GM18511 (cell line): ENCODE results near the gene HPD.

Experiments
- ATAC-seq: cut with Tn5 transposase; IDR thresholded peaks from one replicate; pipeline ENCODE4 v1.9.1; 2021; ENCODE audit warnings: mild to moderate bottlenecking, moderate library complexity; ENCODE audit not compliant: unreplicated experiment

Gene HPD

DNA sequence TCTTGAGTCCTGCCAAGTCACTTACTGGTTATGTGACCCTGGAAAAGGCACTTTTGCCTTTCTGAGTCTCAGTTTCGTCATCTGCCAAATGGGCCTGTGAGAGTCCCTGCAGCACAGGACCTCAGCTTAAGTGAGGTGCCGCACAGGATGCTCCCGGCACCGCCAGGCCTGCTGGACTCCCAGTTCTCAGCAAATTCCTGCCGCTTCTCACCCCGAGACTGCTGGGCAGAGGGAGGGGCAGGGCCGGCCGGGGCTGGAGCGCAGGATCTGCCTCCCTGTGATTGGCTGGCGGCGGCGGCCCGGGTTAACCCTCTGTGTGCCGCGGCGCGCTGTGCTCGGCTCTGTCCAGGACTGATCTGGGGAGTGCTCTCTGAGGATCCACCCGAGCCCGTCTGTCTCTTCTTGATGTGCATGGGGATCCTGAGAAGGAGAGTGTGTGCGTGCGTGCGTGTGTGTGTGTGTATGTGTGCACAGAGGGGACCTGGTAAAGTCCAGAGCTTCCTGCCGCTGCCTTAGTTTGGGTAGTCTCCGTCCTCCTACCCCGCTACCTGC lies 46.3 kb downstream of the HPD start:
- ATAC-seq: peak; percentile 40

DNA sequence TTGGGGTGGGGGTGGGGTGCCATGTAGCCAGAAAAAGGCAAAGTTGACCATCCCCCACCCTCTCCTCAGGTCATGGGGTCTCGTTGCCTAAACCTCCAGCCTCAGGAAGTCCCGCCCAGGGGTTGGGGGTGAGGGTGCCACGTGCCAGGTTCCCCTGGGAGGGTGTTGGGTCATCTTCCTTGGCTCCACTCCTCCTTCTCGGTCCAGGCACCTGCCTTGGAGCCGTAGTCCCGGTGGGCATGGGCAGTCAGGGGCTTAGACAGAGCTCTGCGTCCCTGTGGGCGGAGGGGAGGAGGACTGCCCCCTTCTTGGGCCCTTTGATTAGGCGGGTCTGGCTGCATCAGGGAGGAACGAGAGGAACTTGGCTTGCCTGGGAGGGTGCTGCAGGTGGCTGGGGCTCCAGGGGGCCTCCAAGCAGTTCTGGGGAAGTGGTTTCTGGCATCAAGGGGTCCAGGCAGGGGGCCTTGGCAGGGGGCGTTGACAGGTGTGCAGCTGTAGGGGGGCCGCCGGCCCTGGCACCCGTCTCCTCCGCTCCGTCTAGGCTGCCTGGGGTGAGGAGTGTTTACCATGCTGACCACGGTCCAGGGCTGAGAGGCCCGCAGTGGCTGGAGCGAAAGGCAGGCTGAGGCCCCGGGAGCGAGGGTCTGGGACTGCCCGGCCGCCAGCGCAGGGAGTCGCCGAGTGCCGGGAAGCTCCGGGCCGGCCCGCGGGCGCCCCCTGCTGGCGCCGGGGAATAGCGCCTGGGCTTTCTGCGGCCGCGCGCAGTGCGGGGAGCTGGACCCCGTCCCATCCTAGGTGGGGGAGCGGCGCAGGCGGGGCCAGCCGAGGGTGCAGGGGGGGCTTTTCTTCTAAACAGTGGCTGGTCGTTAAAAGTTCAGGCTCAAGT lies 47.0 kb downstream of the HPD start:
- ATAC-seq: peak; percentile 76

- no peak for ATAC-seq
Measured at GRCh38 chr12:121810833-121811433, 47.7 kb downstream of the HPD start.

DNA sequence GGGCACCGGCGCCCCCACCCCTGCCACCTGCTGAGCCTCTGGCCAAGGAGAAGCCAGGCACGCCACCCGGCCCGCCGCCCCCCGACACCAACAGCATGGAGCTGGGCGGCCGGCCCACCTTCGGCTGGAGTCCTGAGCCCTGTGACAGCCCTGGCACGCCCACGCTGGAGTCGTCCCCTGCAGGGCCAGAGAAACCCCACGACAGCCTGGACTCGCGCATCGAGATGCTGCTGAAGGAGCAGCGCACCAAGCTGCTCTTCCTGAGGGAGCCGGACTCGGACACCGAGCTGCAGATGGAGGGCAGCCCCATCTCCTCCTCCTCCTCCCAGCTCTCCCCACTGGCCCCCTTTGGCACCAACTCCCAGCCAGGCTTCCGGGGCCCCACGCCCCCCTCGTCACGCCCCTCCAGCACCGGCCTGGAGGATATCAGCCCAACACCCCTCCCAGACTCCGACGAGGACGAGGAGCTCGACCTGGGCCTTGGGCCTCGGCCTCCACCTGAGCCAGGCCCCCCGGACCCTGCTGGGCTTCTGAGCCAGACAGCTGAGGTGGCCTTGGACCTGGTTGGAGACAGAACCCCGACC lies 48.3 kb downstream of the HPD start:
- no peak for ATAC-seq

- ATAC-seq: no peak
Measured at GRCh38 chr12:121809712-121810116, 48.9 kb downstream of the HPD start.

- no peak for ATAC-seq
Measured at GRCh38 chr12:121808623-121809022, 50.0 kb downstream of the HPD start.

DNA sequence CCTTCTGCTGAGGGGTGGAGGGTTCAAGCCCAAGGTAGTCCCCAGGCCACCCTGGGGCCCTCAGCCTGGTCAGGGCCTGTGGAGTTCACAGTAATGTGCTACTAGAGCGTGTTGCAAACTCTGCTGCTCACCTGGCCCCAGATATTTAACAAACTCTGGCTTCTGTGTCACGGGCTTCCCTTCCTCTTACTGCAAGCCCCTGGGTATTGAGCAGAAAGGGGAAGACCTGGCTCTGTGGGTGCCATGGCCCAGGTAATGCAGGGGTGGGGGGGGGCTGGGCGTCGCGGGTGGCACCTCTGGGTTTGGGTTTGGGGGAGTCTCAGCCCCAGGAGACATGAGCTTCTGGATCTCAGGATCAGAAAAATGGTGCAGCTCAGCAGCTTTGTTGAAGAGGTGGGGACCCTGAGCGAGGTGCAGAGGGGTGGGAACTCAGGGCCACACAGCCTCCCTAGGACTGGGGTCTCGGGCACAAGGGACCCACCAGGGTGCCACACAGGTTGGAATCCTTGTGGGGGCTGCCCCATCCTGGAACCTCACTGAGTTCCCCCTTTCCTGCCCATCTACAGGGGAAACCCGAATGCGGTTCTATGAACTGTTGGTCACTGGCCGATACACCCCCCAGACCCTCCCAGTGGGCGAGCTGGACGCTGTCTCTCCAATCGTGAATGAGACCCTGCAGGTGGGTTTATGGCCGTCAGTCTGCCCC lies 50.9 kb downstream of the HPD start:
- no peak for ATAC-seq

DNA sequence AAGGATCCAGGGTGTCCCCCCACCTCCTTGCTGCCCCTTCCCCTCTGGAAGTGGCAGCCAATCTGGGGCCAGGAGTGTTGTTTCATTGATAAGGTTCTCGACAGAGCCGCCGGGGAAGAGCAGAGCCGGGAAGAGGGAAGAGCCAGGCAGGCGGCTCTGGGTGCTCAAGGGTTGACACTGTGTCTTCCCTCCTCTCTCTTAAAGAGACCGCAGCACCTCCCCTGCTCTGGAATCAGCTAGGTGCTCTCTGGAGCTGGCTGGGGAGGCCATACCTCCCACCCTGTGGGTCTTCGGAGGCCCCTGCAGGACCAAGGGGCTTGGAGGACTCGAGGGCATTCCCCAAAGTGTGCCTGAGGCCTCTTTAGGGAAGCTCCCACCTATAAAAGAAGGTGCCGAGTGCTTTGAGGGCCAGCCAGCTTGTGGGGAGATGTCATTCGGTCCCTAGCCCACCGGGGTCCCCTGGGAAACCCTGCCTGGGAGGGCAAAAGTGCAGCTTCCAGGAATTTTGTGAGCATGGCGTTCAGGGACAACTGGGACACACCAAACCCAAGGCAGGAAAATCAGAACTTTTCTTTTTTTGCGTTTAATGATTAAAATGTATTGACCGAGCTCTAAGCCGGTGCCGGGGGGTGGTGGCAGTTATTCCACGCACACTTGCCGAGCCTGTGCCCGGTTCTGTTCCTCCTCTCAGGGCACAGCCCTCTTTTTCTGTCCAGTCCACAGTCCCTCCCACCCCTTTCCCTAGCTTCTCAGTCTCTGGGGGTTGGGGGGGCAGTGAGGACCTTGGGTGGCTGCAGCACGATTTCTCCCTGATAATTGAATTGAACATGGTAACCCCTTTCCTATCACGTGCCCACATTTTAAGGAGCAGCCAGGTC lies 51.9 kb downstream of the HPD start:
- no peak for ATAC-seq

GRCh38 chr12:121806009-121806545 lies 52.6 kb downstream of the HPD start:
- no peak for ATAC-seq

DNA sequence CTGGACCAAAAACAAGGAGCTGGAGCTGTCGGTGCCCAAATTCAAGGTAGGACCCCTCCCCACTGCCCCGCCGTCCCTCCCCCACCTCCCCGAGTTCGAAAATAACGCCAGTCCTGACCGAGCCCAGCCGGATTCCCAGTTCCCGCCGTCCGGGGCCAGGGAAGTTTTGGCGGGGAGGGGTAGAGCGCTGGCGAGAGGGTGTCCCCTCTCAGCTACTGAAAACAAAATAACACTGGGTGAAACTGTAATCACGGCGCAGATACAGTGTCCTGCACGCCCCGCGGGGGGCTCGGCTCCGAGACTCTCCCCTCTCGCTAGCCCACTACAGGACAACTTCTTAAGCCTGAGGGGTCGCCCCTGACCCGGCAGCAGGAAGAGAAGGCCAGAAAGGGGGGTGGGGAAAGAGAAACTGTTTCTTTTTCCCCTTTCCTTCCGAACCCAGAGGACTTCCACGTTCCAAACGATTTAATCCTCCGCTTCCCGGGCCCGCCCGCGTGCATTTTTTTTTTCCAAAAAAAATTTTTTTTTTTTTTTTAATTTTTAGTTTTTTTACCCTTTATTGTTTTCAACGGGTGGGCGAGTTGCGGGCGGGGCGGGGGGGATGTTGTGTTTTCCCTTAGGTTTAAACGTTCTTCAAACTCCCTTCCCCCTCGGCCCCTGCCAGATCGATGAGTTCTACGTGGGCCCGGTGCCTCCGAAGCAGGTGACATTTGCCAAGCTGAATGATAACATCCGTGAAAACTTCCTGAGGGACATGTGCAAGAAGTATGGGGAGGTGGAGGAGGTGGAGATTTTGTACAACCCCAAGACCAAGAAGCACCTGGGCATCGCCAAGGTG lies 53.3 kb downstream of the HPD start:
- ATAC-seq: no peak

- no peak for ATAC-seq
Measured at GRCh38 chr12:121804417-121805111, 54.1 kb downstream of the HPD start.

GRCh38 chr12:121803861-121804416 lies 54.7 kb downstream of the HPD start, which contains the start of gene SETD1B:
SETD1B (plus strand) TSS chr12:121804009; CDS start chr12:121804738, 729 bp downstream.
- ATAC-seq: peak; percentile 14

DNA sequence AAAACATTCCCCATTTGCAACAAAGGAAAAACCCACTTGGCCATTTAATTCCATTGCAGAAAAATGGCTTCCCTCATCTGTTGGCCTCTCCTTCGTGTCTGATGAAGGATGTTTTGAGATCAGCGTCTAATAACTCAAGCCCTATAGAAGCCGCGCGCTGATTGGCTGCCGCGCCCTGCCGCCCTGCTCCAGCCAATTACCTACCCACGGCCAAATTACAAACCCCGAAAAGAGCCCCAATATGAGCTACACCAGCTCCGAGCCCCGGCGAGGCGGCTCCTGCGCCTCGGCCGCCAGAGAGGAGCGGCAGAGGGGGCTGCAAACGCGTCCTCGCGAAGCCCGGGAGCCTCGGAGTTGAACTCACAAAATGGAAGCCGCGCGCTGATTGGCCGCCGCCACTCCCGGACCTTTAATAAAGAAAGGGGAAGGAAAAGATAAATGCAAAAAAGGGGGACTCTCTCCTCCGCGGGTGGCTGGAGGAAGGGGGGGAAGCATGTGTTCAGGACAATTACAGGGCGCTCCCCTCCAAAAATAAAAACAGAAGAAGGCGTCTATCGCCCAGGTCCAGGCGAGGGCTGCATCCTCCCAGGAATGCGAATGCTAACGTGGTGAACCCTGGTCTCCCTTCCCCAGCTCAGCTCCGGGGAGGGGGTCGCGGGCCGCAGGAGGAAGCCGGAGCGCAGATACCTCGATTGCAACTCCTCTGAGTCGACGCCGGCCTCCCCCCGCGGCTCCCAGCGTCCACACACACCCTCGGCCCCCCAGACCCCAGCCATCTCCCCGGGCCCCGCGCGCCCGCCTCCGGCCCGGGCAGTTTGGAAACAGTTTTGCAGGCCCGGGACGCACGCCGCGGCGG lies 55.6 kb downstream of the HPD start:
- ATAC-seq: peak; percentile 40

DNA sequence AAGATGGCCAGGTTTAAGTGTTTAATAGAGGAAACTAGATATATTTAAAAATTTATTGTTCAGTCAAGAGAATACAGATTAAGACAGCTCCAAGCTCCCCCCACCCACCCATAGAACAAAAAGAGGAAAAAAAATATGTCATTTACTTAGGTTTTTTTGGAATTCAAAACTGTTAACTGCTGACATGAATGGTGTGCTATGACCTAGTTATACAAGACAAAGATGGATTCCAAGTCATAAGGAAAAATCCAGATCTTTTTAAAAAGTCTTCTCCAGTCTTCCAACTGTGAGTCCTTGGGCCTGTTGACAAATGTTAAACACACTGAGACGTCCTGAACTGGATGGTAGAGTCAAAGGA lies 56.2 kb downstream of the HPD start:
- ATAC-seq: no peak

DNA sequence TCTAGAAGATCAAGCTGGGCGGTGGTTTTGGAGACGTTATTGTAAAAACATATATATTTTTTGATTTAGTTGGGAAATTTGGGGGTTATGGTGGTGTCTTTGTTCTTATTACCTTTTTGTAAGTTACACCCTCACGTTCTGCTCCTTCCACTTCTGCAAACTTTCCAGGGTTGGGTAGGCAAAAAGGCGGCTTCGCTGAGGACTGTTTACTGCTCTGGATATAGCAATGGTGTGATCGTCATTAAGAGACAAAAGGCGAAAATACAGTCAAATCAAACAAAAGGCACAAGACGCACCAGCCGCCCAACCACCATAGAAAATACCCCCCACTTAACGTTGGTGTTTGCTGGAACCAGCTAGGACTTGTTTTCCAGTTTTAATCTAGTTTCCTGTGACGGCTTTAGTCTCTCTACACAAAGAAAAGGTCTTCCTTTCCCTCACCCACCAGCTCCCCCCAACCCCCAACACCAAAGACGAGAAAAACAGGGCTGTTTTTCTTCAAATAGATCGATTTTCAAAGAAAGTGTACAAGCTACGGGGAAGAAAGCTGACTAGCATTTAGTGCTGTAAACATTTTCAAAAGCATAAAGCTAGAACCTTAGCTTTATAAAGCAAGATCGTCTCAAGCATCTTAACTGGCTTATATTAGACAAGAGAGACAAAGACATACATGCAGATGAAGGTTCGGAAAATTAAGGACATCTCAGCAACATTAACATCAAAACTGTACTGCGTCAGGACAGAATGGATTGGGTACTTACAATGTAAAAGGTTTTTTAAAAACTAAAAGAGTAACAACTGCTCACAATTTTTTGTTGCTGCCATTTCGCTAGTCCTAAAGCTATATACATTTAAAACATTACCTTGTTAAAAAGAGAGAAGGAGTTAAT lies 56.8 kb downstream of the HPD start:
- ATAC-seq: no peak
